PFSK-1 (cell line): ENCODE data around the gene RBBP5.

Experiments
- FOXP2 ChIP-seq: optimal IDR thresholded peaks from 2 replicates; pipeline ENCODE3; 2011; ENCODE audit warnings: borderline replicate concordance, control low read depth, inconsistent platforms; ENCODE audit not compliant: insufficient read depth; ENCODE audit errors: extremely low read length, extremely low read depth
- POLR2AphosphoS5 ChIP-seq: IDR thresholded peaks from 2 replicates; pipeline ENCODE4 v1.6.1; 2012; ENCODE audit warnings: low read depth, mild to moderate bottlenecking, control low read depth, low read length, moderate library complexity
- SIN3A ChIP-seq: IDR thresholded peaks from 2 replicates; pipeline ENCODE4 v1.6.1; 2012; ENCODE audit warnings: mild to moderate bottlenecking, low read length, moderate library complexity, borderline replicate concordance; ENCODE audit not compliant: insufficient read depth
- TAF1 ChIP-seq: IDR thresholded peaks from 2 replicates; pipeline ENCODE4 v1.6.1; 2012; ENCODE audit warnings: low read length, control low read depth, borderline replicate concordance; ENCODE audit not compliant: insufficient read depth
- TF ChIP-seq, protein P1 (sequence below), 2 experiments: IDR thresholded peaks; 2 replicates each; pipeline versions ENCODE4 v1.6.1 to v1.8.0; 2011 to 2012; ENCODE audit warnings: low read depth in 2 of 2, low read length in 2 of 2, control low read depth in 1 of 2, inconsistent platforms in 1 of 2, mild to moderate bottlenecking in 1 of 2, moderate library complexity in 1 of 2; ENCODE audit not compliant: insufficient read depth in 1 of 2

DNA sequence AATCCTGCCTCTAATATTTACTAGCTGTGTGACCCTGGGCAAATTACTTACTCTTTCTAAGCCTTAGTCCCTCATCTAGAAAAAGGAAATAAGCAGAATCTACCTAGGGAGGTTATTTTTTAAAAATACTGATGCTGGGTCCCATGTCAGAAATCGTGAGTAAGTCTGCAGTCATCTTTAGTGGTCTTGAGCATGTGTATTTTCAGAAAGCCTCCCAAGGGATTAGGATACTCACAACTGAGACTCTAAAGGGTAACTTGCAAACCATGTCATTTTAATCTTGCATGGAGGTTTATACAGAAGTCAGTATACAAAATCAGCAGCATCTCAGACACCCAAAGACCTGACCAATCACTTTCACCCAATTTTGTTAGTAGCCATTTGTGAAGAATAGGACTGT is 46.5 kb upstream of the RBBP5 start:
- TF ChIP-seq POLR2AphosphoS5 (no peak), TAF1 (no peak), SIN3A (no peak), FOXP2 (no peak)
- TF ChIP-seq, protein P1, sequence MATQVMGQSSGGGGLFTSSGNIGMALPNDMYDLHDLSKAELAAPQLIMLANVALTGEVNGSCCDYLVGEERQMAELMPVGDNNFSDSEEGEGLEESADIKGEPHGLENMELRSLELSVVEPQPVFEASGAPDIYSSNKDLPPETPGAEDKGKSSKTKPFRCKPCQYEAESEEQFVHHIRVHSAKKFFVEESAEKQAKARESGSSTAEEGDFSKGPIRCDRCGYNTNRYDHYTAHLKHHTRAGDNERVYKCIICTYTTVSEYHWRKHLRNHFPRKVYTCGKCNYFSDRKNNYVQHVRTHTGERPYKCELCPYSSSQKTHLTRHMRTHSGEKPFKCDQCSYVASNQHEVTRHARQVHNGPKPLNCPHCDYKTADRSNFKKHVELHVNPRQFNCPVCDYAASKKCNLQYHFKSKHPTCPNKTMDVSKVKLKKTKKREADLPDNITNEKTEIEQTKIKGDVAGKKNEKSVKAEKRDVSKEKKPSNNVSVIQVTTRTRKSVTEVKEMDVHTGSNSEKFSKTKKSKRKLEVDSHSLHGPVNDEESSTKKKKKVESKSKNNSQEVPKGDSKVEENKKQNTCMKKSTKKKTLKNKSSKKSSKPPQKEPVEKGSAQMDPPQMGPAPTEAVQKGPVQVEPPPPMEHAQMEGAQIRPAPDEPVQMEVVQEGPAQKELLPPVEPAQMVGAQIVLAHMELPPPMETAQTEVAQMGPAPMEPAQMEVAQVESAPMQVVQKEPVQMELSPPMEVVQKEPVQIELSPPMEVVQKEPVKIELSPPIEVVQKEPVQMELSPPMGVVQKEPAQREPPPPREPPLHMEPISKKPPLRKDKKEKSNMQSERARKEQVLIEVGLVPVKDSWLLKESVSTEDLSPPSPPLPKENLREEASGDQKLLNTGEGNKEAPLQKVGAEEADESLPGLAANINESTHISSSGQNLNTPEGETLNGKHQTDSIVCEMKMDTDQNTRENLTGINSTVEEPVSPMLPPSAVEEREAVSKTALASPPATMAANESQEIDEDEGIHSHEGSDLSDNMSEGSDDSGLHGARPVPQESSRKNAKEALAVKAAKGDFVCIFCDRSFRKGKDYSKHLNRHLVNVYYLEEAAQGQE (IDR thresholded peaks at IDR 0.05; ENCODE audit: insufficient read depth in 1 of 2, low read depth in 2 of 2, low read length in 2 of 2), result no peak
